Pulmonary artery endothelial cell (primary cell): ENCODE results near the gene VWA7. TPM values are rescaled to one million over a fixed set of nuclear protein-coding genes. Genes with fewer than 3 reads are reported as not detected.

Experiments used
- DNase-seq: peaks from one replicate; pipeline ENCODE4 v3.0.0-alpha.2; 2011; ENCODE audit warnings: low read depth, low spot score
- total RNA-seq: library from RNA; depleted of rRNA; stranded (reverse); fragments of >200 nt; gene quantifications from 2 replicates; pipeline ENCODE4 v1.2.3, GENCODE V29; 2014

VWA7 gene
- total RNA-seq, 1 donor from 2014 or later, result under 0.01 TPM

DNA sequence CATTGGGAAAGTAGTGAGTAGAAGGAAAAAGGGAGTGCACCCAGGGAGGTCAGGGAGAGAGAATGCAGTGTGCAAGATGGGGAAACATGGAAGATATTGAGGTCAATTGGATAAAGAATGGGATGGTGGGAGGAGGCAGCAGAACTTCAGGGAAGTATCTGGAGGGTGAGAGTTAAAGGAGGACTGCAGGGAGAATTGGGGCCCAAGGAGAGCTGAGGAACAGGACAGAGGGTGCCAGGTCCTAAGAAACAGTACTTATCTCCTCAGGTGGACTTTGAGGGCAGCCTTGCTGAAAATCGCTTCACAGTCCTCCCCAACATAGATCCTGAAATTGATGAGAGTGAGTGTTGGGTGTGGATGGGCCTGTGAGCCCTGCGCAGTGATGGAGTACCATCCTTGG is 18.8 kb downstream of the VWA7 start:
- no peak for DNase-seq

DNA sequence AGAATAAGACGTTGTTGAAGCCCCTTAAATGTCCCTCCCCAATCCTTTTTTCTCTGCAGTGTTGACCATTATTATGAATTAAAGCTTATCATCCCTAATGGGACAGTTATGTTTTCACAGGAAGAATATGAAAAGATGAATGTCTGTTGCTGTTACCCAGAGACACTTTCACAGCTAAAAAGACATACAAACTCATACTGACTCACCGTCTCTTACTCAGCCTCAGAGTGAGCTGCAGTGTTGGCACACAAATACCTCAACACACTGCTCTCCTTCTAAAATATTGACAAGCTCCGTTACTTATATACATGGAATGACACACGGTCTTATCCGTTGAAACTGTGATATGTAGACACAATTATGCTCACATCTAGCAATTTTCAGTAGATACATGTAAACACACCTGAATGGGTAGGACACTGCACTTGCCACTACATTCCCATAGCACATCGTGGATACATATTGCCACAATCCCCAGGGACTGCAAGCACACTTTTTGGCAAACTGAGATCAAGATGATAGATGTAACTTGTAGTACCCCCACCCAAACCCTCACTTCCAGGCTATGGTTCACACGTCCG is 24.3 kb downstream of the VWA7 start:
- no peak for DNase-seq

DNA sequence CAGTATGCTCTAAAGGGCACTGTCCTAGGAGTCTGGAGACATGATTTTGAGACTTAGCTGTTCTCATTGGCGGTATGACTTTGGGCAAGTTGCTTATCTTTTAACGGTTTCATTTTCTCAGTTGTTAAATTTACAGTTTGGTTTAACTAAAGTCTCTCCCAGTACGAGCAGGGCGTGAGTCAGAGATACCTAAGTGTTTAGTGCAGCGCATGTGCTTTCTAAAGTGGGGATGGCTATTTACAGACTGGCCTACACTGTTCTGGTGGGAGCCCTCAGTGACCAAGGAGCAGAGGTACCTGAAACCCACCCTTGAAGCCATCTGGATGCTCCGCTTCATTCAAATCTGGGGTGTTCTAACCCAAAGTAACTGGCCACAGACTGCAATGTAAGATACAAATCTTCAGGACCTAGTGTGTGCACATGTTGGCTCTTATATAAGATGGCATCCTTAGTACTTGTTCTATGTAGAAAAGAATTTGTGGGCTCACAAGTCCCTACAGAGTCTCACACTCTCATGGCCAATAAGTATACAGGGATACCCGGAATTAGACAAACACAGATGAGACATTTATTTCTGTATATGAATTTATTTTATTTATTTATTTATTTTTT is 26.6 kb downstream of the VWA7 start:
- DNase-seq, result no peak

DNA sequence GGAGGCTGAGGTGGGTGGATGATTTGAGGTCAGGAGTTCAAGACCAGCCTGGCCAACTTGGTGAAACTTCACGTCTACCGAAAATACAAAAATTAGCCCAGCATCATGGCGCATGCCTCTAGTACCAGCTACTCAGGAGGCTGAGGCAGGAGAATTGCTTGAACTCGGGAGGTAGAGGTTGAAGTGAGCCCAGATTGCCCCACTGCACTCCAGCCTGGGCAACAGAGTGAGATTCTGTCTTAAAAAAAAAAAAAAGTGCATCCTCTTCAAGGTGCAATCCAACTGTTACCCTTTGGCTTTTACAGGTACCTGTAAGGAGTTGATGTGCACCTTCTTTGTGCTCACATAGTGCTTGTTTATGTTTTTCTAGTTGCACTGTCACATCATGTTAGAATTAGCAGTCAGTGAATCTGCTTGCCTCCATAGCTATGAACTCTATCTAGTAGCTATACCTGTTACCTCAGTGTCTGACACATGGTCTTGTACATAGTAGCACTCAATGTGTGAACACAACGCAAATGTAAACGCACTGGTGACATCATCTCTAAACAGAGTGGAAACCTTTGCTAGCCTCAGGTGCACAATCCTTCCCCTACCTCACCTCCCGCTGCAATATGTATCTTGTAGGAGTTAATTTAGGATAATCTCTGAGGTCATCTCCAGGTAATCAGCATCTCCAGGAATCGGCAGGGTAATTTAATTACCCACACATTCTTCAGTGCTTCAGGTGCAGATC is 27.7 kb downstream of the VWA7 start:
- no peak for DNase-seq

DNA sequence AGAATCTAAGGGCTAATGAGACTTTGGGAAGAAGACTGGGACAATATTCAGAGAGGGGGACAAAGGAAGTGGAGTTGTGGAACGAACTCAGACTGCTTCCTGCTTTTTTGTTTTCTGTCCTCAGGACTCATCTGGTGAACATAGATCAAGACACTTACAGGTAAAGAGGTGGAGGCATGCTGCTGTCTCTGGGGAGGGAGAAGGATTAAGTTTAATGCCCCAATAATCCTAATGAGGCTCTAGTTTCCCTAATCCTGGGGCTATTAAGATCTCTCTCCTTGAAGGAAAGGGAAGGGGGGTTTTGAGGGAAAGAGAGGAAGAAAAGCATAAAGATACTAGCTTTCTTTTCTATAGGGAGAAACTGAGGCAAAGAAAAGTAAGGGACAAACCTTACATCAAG is 32.7 kb downstream of the VWA7 start:
- DNase-seq, result no peak

DNA sequence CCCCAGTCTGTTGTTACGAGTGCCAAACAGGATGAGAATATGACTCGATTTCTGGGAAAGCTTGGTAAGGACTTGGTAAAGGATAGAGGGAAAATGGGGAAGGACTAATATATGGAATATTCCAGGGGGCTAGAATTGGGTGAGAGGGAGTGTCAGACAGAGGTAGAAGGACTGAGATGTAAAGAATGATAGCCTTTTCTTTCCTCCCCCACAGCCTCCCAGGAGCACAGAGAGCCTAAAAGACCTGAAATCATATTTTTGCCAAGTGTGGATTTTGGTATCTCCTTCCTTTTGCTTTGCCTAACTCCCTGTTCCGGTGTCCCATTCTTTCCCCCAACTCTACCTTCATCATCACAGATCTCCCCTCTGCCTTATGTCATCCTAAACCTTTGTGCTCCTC is 34.2 kb downstream of the VWA7 start:
- DNase-seq, result no peak

DNA sequence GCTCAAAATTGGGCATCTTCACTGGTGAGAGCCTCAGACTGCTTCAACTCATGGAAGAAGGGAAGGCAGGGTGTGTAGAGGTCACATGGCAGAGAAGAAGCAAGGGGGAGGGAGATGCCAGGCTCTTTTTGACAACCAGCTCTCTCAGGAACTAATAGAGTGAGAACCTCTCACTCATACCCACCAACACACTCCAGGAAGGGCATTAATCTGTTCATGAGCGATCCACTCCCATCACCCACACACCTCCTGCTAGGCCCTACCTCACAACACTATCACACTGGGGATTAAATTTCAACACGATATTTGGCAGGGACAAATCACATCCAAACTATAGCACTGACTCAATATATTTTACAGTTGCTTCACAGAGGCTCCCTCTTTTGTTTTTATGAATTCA is 35.3 kb downstream of the VWA7 start:
- DNase-seq, result no peak

DNA sequence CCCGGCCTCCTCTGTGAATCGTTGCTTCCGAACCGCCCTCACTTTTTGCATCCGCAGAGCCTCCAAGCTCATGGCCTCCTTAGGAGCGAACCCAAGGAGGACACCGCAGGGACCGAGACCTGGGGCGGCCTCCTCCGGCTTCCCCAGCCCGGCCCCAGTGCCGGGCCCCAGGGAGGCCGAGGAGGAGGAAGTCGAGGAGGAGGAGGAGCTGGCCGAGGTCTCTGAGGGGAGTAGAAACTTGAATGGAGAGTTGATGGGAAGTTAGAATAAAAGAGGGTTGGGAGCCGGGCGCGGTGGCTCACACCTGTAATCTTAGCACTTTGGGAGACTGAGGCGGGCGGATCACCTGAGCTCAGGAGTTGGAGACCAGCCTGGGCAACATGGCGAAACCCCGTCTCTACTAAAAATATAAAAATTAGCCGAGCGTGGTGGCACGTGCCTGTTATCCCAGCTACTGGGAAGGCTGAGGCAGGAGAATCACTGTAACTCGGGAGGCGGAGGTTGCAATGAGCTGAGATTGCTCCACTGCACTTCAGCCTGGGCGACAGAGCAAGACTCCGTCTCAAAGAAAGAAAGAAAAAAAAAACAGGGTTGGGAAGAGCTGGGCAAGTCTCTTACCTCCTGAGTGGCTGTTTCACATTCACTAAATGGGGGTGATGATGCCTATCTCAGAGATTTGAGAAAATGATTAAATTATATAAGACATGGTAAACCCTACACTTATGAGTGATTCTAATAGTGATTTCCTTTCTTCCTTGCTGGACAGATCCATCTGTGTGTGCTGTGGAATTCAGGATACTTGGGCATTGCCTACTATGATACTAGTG is 36.5 kb downstream of the VWA7 start:
- no peak for DNase-seq

DNA sequence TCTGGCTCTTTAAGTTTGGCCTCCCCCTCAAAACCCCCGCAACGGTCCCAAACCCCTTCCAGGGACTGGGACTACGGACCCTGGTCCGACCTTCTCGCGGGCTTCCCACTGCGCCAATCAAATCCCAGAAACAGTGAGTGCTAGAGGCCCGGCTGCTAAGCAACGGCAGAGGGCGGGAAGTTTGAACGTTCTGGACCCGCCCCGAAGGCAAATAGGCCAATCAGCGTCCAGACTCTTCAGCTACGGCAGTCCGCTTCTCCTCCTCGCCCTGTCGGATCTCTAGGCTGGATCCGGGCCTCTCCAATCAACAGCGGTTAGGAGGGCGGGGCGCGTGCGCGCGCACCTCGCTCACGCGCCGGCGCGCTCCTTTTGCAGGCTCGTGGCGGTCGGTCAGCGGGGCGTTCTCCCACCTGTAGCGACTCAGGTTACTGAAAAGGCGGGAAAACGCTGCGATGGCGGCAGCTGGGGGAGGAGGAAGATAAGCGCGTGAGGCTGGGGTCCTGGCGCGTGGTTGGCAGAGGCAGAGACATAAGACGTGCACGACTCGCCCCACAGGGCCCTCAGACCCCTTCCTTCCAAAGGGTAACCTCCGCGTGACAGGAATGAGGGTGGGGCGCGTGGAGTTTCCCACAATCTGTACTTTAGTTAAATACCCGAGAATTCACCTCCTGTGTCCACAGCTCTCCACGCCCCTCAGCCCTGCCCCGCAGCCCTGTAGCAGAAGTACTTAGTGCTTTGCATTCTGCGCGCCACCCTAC is 37.3 kb downstream of the VWA7 start, which contains the start of gene MSH5:
Gene MSH5 (plus strand): TSS at position 367 of the 758 bp plus-strand sequence. CDS start 462 bp downstream, outside the sequence.
- peak; percentile 97 for DNase-seq

DNA sequence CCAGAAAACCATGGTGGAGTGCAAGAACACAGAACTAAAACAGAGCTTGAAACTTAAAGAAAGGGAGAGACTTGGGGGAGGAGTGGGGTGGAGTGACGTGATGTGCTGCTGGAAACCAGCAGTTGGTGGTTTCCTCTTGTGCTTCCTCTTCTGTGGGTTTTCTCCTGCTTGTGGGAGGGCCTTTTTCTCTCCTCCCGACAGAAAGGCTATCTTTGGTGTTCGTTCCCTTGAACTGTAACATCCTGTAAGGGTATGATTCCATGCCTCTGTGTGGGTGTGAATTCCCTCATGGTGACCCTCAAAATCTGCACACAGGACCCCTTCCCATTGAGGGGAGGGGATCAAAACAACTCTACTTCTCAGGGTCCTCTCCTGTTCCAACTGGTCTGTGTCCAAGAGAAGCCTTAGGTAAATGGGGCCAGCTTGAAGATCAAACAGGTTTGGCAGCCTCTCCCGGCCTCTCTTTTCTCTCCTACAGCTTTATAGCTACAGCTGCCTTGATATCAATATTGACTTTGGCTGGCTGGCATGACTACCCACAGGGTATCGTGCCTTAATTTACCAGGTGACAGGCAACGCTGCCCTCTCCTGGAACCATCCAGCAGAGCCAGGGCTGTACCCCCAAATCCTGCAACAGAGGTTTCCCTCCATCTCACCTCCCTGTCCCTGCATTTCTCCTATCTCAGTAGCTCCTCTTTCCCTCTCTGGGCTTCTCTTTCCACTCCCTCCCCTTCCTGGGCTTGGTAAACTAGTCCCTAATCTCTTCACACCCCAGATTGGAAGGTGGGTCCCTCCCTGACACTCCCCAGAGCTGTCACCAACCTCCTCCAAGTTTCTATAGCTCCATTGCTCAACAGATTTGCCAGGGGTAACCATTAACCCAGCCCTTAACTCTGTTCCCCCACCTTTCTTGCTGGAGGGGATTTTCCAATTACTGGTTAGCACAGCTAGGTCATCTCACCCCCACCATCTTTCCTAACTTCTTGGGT is 38.8 kb downstream of the VWA7 start:
- peak; percentile 84 for DNase-seq

DNA sequence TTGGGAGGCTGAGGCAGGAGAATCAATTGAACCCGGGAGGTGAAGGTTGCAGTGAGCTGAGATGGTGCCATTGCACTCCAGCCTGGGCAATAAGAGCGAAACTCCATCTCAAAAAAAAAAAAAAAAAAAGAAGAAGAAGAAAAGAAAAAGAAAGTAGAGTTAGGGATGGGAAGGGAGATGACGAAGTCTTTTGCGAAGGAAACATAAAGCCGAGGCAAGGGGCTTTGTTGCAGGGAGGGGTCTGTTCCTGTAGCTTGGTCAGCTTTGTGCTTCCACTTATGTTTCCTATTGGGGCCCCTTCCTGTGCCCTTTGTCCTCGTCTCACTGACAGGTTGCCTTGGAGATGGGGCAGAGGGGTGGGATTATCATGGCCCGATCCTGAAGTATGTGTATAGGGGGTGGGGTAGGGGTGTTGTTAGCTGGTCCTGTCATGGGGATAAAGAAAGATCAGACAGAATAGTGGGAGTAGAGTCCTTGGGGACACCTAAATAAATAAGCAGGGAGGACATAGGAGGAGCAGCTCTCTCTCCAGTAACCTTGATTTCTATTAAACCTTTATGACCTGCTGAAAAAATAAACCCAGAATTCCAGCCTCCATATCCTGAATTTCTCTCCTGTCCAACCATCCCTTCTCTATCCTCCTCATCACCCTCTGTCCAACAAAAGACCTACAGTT is 39.7 kb downstream of the VWA7 start:
- no peak for DNase-seq

DNA sequence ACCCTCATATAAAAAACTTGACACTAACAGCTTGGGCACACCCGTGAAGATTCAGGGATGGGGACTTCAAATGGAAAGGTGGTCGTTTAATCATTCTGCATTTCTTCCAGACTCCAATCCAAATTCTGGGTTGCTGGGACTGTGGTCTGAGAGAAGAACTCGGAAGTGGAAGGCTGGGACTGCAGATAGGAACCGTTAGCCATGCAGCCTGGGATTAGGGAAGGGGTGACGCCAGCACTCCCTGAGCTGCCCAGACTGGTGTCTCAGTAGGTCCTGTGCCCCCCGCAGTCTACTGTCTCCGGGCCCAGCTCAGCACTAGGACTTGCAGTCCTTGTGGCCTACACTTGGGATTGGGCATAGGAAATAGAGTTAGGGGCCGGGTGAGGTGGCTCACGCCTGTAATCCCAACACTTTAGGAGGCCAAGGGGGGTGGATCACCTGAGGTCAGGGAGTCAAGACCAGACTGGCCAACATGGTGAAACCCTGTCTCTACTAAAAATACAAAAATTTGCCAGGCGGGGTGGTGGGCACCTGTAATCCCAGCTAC is 40.3 kb downstream of the VWA7 start:
- no peak for DNase-seq

DNA sequence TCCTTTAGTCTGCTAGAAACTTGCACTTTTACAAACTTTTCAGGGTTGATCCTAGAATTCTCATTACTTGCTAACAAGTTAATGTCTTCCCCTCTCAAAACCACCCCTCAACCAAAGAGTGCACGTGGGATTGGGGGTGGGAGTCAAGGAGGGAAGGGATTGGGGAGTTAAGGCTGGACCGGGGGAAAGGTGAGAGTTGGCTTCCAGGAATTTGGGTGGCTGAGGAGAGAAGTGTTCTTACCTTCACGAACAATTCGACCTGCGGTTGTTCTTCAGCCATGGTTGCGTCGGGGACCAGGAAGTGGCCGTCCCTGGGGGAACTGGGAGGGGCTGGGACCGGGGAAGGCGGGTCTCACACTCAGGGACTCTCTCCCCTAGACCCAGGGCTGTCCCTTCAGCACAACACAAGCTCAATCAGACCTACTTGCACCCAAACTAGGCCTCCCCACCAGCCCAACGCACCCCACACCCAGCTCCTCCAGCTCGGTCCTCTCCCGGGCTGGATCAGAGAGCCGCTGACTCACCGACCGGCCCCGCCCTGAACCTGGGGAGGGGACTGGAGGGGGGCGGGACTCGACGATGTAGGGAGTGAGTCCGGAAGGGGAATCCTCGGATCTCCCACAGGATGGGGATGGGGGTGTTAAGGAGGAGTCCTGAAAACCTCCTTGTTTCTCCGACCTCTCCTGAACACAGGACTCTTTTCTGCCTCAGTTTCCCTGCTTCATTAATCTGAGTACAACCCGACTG is 40.9 kb downstream of the VWA7 start, which contains the start of gene CLIC1:
Gene CLIC1 (minus strand): TSS at position 510 of the 747 bp plus-strand sequence. CDS start 230 bp downstream, at position 280.
- DNase-seq, result no peak

DNA sequence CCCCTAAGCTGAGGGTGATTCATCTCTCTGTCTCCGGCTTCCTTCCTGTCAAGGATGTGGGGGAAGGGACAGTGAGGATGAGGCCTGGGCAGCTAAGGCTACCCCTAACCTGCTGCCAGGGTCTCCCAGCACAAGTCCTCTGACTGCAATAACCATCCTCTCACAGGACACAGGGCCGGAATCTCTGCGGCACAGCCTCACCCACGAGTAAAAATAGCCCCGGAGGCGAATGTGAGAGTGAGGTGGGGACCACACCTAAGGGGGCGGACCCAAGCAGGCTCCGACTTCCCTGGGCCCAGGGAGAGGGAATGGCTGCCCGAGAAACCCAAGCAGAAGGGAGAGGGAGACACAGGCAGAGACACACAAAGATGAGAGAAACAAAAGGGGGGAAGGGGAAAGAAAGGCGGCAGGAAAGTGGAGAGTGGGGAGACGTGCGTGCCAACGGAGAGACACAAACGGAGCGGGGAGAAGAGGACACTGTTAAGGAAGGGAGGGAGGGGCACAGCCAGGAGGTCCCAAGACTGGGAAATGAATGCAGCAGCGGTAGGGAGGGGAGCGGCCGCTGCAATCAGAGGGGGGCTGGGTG is 42.2 kb downstream of the VWA7 start:
- no peak for DNase-seq

DNA sequence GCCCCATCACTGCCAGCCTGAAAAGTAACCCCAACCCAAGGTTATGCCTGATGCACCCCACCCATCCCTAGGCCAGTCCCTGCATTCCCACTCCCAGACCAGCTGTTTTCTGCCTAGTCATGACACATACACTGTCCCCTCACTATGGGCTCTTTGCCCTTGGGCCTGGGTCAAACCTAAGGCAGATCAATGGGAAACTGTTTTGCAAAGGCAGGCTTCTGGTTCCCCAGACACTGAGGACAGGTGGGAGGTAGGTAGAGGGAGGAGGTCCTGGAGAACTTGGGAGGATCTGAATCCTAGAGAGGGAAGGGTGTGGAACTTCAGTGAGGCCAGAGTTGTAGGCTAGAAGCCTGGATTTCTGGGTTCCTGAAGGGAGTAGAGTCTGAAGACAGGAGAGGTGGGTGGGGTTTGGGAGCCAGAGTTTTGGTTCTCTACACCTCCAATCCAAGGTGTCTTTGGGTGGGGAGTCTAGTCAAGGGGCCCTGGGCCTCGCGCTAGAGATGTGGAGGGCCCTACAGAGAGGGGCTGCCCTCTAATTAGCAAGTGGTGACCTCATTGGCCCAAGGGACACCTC is 42.8 kb downstream of the VWA7 start:
- DNase-seq, result no peak

DNA sequence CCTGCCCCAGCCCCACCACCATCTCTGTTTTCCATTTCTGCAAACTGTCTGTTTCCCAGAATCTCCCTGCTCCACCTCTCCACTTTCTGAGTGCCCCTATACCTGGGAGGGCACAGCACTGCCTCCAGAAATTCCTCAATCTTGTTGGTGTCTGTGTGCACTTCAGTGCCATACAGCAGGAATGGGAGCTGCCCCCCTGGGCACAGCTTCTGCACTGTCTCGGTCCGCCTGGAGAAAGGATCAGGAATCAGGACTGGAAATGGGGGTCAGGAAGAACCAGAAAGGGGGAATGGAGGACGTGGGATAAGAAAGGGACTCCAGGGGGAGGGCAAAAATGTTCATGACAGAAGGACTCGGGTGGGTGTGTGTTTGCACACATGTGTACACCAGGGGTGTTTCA is 43.4 kb downstream of the VWA7 start:
- DNase-seq, result no peak

DNA sequence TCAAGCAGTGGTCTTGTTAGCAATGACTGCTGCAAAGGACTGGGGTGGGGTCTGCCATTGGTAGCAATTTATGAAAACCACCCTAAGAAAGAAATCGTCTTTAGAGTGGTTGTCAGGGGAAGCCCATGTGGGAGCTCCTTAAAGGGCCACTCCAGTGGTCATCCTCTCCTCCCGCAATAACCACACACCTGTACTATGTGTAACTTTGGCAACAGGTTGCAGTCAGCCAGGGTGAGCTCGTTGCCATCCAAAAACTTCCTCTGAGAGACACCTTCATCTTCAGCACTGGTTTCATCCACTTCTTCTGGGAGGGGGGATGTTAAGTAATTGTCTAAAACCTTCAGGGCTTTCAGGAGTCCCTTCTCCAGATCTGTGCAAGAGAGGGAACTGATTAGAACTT is 45.1 kb downstream of the VWA7 start:
- DNase-seq, result no peak
